Activated CD8-positive, alpha-beta memory T cell treated with anti-CD3 and anti-CD28 coated beads for 1 hour (primary cell): ENCODE data around the gene SYT1.
"Not testable (repeated sequence)": the region's sequence is repeated elsewhere in the genome, so short reads cannot be mapped to it uniquely, and the experiment has no call there.

ENCODE experiments used
- DNase-seq, 2 donors: peaks; one replicate each; pipeline ENCODE4 v3.0.0-alpha.2; 2020; ENCODE audit warnings: low read depth in 1 of 2; ENCODE audit errors: extremely low read depth in 1 of 2

Gene SYT1

DNA sequence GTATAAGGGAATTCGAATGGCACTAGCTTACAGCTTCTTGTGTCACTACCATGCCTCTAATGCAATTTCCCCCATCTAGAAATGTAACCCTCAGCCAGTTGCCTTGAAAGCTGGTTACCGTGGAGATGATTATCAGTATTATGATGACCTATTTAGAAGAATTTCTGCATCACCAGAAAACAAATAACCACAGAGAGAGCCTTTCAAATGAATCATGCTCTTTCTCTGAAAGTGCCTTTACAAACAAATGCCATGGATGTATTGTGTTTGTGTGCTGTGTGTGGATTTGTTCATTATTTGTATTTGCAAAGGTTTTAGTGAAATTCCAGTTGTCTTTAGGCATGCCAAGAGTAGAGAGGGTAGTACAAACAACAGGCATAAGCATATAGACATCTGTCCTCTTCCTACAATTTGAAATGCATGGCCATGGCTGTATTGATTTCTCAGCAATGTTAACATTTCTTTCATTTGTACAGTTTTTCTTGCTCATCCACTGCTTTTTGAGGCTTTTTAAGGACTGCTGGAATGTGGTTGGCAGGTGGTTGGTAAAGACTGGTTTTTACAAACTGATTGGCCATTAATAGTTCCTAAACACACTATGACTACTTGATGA is 559.6 kb downstream of the SYT1 start:
- no peak for DNase-seq

DNA sequence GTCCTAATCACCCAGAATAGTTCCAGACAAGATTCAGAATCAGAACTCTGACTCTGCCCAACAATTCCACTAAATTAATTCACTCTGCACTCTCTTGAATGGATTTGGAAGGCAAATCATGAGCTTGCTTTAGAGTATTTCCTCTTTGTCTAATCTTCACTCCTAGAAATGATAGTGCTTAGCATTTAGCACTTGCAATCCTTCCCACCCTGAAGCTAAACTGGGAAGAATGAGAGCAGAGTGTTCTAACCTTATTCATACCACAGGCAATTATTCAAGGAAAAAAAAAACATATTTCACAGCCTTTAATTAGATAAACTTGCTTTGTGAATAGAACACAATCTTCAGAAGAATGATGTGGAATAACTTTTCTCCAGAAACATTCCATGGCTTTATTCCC is 561.5 kb downstream of the SYT1 start:
- no peak for DNase-seq

DNA sequence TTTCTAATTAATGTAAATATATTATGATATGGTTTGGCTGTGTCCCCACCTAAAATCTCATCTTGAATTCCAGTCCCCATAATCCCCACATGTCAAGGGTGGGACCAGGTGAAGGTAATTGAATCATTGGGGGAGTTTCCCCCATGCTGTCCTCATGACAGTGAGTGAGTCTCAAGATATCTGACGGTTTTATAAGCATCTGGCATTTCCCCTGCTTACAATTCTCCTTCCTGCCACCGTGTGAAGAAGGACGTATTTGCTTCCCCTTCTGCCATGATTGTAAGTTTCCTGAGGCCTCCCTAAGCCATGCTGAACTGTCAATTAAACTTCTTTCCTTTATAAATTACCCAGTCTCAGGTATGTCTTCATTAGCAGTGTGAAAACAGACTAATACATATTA is 562.2 kb downstream of the SYT1 start:
- not testable (repeated sequence) for DNase-seq

DNA sequence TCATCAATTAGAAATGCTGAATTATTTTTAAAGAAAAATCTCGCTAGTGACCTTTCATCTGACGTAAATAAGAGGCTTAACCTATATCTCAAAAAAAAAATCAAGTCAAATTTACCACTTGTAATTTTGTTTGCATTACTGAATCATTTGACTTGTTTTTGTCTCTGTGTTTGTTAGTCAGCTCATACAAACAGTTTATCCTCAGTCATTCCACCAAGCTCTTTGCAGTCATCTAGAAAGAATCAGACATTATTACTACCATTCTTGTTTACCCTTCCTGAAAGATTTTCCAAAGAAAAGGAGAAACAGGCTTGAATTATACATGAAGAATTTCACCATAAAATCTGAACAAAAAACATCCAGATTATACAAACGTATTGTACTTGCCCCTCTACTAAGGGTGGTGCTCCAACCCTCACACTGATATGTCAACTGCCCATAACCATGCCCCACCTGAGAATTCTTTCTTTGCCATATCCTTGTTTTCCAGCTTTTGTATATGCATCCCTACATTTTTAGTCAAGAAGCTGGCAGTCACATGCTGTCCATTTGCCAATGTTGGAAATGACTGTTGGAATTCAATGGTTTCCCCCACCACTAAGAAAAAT is 569.0 kb downstream of the SYT1 start:
- no peak for DNase-seq

DNA sequence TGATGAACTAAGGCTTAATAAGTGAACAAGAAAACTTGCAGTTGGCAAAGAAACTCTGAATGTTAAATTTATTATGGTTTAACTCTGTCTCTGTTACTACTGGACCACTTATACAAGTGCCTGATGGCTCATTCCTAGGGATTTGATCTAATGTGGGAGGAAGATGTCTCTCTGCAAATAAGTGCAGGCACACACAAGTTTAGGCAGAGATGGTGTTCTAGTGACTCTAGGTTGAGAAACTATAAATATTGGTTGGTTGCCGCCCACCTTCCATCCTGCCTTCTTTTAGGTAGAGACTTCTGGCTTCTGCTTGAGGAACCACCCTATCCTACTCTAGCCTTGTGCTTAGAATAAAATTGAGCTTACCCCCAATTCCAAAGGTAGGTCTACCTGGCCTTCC is 570.0 kb downstream of the SYT1 start:
- no peak for DNase-seq

DNA sequence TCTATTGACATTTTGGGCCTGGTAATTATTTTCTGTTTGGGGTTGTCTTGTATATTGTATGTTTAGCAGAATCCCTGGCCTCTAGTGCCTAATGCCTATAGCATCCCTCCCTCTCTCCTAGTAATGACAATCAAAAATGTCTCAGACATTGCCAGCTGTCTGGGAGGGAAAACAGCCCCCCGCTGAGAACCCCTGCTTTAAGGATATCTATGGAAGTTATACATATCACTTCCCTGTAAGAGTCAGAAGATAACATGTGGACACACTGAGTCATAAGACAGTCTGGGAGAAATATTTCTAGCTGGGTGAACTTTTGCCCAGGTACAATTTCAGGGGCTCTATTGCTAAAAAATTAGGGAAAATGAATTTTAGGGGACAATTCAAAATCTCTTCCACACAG is 571.2 kb downstream of the SYT1 start:
- DNase-seq, result no peak

DNA sequence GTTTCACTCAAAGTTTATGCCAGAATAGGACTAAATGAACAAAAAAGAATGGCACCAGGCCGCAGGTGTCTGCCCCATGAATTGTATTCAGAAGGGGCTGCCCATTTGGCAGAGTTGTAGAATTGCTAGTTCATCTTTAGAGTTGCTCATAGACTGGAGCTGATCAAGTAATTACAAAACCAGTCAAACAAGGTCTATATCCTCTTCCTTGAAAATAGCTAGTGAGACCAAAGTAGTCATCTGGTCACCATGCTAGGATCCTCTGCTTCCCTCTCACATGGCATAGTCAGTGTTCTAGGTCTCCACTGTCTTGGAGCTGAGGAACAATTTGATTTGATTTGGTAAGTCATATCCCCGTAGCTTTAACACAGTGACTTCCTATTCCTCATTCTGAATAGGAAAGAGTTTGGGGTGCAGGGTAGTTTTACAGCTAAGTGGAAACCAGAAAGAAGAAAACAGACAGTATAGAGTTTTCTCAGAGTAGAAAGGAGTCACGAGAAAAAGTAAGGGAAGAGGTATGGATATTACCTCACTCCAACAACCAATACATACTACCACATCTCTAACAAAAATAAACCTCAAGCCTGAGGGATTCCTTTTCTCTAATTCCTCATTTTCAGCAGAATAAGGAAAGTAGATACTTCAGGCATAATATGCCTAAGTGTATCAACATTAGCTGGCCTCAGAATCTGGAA is 574.1 kb downstream of the SYT1 start:
- DNase-seq, result no peak

DNA sequence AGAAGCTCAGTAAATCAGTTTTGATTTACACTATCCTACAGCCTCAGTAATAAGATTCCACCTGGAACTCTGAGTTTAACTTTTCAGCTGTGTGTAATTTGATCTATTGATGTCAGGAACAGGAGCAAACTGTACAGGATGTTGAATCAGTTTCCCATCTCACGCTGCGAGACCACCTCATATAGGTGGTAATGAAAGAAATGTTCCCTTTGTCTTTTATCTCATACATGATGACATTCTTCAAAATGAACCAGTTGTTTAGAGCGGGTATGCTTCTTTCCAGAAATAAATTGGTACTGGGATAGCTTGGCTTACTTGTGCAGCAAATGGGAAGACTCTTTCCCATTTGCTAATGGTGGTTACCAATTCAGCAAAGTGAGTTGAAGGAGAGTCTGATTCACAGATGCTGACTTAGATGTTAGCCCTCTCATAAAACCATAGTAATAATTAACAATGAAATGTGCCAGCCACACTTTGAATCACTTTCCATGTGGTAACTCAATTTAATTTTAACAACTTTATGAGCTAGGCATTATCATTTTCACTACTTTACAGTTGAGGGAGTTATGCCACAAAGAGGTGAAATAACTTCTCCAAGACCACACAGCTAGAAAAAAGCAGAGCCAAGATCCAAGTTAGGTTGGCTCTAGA is 574.7 kb downstream of the SYT1 start:
- no peak for DNase-seq

DNA sequence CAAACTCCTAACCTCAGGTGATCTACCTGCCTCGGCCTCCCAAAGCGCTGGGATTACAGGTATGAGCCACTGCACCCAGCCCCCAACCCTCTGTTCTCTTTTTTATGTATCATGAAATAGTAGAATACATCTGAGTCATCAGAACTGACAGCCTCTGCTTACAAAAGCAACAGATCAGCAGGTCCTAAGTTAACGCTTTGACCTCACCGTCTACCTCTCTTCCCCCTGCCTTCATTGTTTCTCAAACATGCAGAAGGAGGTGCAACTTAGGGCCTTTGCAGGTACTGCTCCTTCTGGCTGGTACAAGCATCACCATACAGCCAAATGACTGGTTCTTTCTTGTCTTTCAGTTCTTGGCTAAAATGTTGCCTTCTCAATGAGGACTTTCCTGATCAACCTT is 577.0 kb downstream of the SYT1 start:
- no peak for DNase-seq

DNA sequence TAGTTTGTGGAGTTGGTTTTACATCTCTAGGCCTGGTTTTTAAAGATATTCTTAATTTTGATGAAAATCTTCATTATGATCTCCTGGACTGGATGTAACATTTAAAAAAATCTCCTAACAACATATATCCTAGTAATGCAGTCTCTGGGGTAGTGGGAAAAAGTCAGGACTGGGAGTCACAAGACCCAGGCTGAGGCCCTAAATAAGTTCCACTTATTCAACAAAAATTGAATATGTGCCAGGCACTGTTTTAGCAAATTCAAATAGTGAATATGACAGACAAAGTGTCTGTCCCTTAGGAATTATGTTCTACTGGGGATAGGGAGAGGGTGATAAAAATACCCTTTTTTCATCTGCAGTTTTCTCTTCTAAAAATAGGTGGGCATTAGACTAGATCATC is 577.8 kb downstream of the SYT1 start:
- no peak for DNase-seq

DNA sequence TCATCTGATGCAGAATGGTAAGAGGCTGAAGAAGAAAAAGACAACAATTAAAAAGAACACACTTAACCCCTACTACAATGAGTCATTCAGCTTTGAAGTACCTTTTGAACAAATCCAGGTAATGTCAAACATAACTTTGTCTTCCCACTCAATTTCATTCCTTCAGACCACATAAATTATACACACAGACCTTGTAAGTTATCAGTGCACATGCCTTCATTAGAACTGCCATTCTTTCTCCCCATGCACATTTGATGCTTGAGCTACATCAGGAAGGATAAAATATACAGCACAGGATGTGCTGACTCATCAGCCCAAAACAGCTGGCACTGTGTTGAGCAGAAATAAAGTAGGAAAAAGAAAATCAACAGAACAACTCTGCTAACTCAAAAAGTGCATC is 579.5 kb downstream of the SYT1 start:
- no peak for DNase-seq

DNA sequence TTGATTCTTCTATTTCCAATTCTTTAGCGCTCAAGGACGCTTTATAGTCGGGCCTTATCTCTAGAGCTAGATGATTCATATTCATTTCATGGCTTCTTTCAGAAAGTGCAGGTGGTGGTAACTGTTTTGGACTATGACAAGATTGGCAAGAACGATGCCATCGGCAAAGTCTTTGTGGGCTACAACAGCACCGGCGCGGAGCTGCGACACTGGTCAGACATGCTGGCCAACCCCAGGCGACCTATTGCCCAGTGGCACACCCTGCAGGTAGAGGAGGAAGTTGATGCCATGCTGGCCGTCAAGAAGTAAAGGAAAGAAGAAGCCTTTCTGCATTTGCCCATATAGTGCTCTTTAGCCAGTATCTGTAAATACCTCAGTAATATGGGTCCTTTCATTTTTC is 584.2 kb downstream of the SYT1 start:
- no peak for DNase-seq

DNA sequence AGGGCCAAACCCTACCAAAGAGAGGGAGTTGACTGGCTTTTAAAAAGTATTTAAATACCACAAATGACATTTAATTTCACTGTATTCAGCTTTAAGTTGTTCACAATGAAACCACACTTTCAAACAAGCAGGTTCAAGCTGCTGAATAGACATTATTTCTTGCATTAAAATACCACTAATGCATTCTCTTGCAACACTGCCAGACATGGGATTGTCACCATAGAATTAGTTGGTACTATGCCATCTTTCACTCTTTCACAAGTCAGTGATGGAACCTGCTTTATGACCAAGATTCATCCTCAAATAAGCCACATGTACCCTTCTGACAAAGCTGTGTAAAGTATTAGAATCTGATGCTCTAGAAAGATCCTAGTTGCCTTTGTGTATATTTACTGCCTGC is 586.8 kb downstream of the SYT1 start:
- no peak for DNase-seq

DNA sequence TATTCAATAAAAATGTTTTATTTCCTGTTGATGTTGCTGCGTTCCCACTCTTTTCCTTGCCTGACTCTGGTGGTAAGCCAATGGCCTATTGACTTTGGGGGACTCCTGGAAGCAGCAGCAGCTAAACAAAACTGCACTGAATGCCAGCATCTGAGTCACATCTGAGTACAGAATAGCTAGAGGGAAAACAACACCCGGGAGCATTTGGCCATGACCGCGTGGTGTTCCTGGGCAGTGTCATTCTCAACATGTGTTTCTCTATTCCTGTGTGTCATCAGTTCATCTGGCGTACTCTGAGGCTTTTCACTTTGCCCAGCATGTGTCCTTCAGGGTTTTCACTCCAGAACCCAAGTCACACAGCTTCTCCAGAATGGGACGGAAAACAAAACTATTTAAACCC is 587.4 kb downstream of the SYT1 start:
- DNase-seq, result no peak

DNA sequence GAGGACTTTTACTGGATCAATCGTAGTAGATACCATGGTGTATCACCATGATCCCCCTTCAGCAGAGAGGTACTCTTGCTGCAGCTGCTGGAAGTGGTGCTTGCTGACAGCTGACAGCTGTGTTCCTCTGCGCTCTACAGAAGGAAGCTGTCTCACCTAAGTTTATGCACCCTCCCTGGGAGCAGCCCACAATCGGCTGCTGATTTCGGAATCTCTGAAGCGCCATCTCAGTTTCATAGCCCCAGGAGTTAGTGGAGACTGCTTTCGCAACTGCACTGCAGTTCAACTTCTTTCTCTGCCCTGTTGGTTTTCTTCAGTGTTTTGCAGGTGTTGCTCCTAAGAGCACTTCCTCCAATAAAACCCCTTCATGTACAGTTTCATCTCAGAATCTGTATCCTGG is 588.3 kb downstream of the SYT1 start:
- no peak for DNase-seq

DNA sequence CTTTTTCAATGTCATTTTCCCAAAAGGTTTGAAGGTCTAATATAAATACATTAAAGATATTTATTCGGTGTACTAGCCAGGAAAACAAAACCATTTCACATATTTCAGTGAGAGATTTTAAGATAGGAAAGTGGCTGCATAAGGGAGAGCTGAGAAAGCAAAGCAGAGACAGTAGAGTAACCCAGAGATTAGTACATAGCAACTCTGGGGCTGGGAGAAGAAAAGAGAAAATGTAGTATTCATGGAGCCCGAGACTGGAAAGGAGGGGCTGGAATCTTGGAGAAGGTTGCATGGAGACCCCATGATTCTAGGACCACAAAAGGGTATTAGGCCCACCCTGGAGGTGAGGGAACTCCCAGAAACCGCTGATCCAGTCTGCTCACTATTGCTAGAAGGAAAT is 589.2 kb downstream of the SYT1 start:
- DNase-seq, result no peak

DNA sequence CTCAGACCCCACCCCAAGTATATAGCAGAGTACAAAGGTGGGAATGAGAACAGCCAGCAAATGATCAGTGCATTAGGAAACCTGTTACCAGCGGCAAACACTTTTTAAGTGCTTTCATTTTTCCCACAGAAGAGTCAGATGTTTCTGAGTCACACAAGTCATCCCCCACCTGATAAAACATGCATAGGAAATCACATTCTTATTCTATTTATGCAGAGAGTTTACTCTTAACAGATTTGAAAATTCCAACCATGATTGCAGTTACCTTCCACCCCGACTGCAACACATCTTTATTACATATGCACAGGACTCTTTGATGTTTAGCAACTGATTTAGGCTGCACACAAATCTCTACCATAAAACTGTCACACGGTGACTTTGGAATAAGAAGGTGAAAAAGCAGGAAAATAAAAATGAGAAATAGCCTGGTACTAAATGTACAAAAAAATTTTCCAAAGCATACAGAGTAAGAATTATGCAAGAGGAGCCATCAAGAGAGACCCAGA is 589.8 kb downstream of the SYT1 start:
- DNase-seq, result no peak

DNA sequence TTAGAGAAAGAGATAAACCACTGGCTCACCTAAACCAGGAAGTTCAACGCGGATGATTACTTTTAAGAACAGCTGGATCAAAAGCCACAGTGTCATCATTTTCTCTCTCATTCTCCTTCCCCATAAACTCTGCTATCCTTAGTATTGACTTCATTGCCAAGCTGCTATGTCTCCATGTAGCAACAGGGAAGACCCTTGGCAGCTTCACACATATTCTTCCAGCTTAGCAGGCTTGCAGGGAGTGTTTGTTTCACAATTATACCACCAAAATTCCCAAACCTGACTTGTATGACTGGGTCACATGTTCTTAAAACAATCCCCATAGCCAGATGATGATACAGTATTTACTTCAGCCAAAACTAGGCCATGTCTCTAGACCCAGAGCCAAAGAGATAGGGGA is 590.7 kb downstream of the SYT1 start:
- DNase-seq, result no peak

DNA sequence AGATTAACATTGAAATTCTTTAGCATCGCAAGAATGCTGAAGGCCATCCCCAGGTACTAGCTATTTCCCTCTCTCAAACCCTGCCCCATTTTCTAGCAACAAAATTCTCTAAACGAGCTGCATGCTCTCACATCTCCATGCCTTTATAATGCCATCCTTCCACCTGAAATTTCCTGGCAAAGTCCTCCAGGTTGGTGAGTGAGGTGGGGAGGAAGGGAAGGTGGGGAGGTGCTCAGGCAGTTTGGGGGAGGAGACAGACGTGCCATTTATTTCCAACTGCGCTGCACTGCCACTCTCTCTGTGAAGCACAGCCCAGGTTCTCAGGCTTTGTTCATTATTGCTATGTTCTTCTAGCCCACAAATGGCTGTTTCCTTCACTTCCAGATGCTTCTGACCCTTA is 617.7 kb downstream of the SYT1 start:
- DNase-seq, result no peak

DNA sequence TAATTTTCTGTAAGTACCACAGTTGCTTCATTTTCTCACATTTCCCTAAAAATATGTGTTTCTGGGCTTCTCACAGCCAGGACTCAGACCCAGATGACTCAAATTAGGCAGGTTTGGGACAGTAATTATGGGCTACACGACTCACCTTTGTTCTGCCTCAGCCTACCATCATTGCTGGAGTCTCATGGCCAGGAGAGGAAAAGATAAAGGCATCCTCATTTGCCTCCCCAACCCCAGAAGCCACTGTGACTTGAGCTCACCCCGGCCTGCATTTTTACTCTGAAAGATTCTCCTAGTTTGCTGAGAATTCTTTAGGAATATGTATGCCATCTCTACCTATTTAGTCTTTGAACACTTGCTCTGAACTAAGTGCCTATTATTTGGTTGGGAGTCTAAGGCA is 618.3 kb downstream of the SYT1 start:
- no peak for DNase-seq

DNA sequence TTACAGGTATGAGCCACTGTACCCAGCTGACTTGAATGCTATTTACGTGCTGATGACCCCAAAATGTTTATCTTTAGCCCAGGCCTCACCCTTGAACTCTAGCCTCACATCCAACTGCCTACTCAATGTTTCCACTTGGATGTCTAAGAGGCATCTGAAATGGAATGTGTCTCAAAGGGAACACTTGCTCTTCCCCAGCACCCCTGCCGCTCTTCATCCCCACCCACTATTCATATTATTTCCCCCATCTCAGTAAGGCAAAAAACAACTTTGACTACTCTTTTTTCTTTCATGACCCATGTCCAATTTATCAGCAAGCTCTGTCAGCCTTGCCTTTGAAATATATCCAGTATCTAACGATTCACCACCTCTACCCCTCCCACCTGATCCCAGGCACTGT is 621.6 kb downstream of the SYT1 start:
- DNase-seq, result no peak
